CD4-positive, alpha-beta T cell (primary cell): ENCODE measurements around the gene CDH2. TPM values are rescaled to one million over a fixed set of nuclear protein-coding genes. Genes with fewer than 3 reads are reported as not detected.

Source experiments
- ATAC-seq: fragments of 200-7000 bp; cut with Tn5 transposase; one replicate; pipeline ENCODE4 v1.10.0; 2022; ENCODE audit warnings: mild to moderate bottlenecking; ENCODE audit not compliant: poor library complexity
- CTCF ChIA-PET: fragments of 350-600 bp; sonication (Branson Sonifier 250); formaldehyde crosslinking; loops from one replicate; lab custom pipeline; 2021; ENCODE audit warnings: antibody characterized with exemption, inconsistent platforms; lab: Charles Lee
- POLR2A ChIA-PET: fragments of 350-600 bp; sonication (Branson Sonifier 250); formaldehyde crosslinking; loops from one replicate; lab custom pipeline; 2021; ENCODE audit warnings: antibody characterized with exemption, inconsistent platforms; lab: Charles Lee
- DNase-seq, 14 experiments: peaks; one replicate each; pipeline ENCODE4 v3.0.0-alpha.2; 2013 to 2020; ENCODE audit warnings: mixed read lengths in 2 of 14
- H3K27ac ChIP-seq, 2 donors: one replicate each; pipeline versions ENCODE4 v1.5.1 to v1.7.0; 2013; ENCODE audit warnings: low read length in 2 of 2, low read depth in 1 of 2, mild to moderate bottlenecking in 1 of 2
- H3K27me3 ChIP-seq, 2 experiments: 1 replicate in 1 of 2; 2 replicates in 1 of 2; pipeline versions ENCODE4 v1.6.1 to v1.7.0; 2013; ENCODE audit warnings: low read length in 2 of 2, control low read depth in 1 of 2, mild to moderate bottlenecking in 1 of 2, moderate library complexity in 1 of 2; ENCODE audit not compliant: insufficient read depth in 2 of 2, control insufficient read depth in 1 of 2
- H3K36me3 ChIP-seq: one replicate; pipeline ENCODE4 v1.6.1; 2013; ENCODE audit warnings: low read length, control low read depth; ENCODE audit not compliant: insufficient read depth
- H3K4me1 ChIP-seq: one replicate; pipeline ENCODE4 v1.6.1; 2013; ENCODE audit warnings: low read length, control low read depth; ENCODE audit not compliant: insufficient read depth
- H3K4me3 ChIP-seq: one replicate; pipeline ENCODE4 v1.5.1; 2013; ENCODE audit warnings: mild to moderate bottlenecking, low read length, moderate library complexity
- H3K9me3 ChIP-seq, 2 experiments: 1 replicate in 1 of 2; 2 replicates in 1 of 2; pipeline versions ENCODE4 v1.6.1 to v1.7.0; 2013; ENCODE audit warnings: low read length in 2 of 2, mild to moderate bottlenecking in 2 of 2, control low read depth in 1 of 2, moderate library complexity in 1 of 2; ENCODE audit not compliant: control insufficient read depth in 1 of 2, insufficient read depth in 1 of 2
- H3K27ac Mint-ChIP-seq: one replicate; pipeline ENCODE4 v1.8.0; 2020; ENCODE audit warnings: mixed read lengths
- H3K27me3 Mint-ChIP-seq: one replicate; pipeline ENCODE4 v1.8.0; 2021; ENCODE audit warnings: mixed read lengths
- H3K36me3 Mint-ChIP-seq: one replicate; pipeline ENCODE4 v1.8.0; 2021; ENCODE audit warnings: low read depth, mixed read lengths
- H3K4me1 Mint-ChIP-seq: one replicate; pipeline ENCODE4 v1.8.0; 2021; ENCODE audit warnings: low read depth, mixed read lengths
- H3K4me3 Mint-ChIP-seq: one replicate; pipeline ENCODE4 v1.8.0; 2020; ENCODE audit warnings: mild to moderate bottlenecking, mixed read lengths
- H3K9me3 Mint-ChIP-seq: one replicate; pipeline ENCODE4 v1.8.0; 2020; ENCODE audit warnings: mixed read lengths
- CTCF ChIP-seq: fragments of 200-600 bp; IDR thresholded peaks from one replicate; pipeline ENCODE4 v1.8.0; 2022; ENCODE audit warnings: antibody characterized with exemption, mild to moderate bottlenecking
- intact Hi-C, 2 experiments: fragments of 100-400 bp; cut with DNase I in 1 of 2; cut with micrococcal nuclease in 1 of 2; formaldehyde crosslinking; loops; one replicate each; pipeline versions ENCODE4 v1.15.1 to v1.9.0; 2023 to 2025; cut with DNase I, micrococcal nuclease
- total RNA-seq, 174 experiments: library from RNA in 2 of 174; stranded (reverse) in 2 of 174; gene quantifications; one replicate each; pipeline ENCODE4 v1.2.3 and lab custom pipeline; 2021 to 2026

CDH2 gene
- total RNA-seq, 2 experiments from 2014 or later, result not detected

- Histone ChIP-seq H3K4me3 (no peak overlapping the region), H3K9me3 (peaks cover 0 to 4% of the 10 kb centered on the region in 2 experiments), H3K27ac (no peak overlapping the region), H3K27me3 (no peaks in the 10 kb centered on the region), H3K36me3 (no peaks in the 10 kb centered on the region), H3K4me1 (no peaks in the 10 kb centered on the region)
- Mint-ChIP-seq H3K4me3 (no peak overlapping the region), H3K27ac (no peak overlapping the region), H3K4me1 (no peaks in the 10 kb centered on the region), H3K27me3 (no peaks in the 10 kb centered on the region), H3K36me3 (no peaks in the 10 kb centered on the region), H3K9me3 (peaks cover 10% of the 10 kb centered on the region)
- ChIA-PET CTCF (no interaction called here), POLR2A (no interaction called here)
- intact Hi-C loops, result no loop called here
- no peak for TF ChIP-seq CTCF
- DNase-seq (no peak), ATAC-seq (no peak)
These were observed 66.0 kb downstream of the CDH2 start for GRCh38 chr18:28110924-28111323.

- Histone ChIP-seq H3K9me3 (peaks cover 0 to 4% of the 10 kb centered on the region in 2 experiments), H3K36me3 (no peaks in the 10 kb centered on the region), H3K27me3 (no peaks in the 10 kb centered on the region), H3K4me1 (no peaks in the 10 kb centered on the region), H3K4me3 (no peak overlapping the region), H3K27ac (no peak overlapping the region)
- H3K4me1 Mint-ChIP-seq, result no peaks in the 10 kb centered on the region
- H3K36me3 Mint-ChIP-seq, result no peaks in the 10 kb centered on the region
- ChIA-PET POLR2A (no interaction called here), CTCF (no interaction called here)
- no peak overlapping the region for H3K27ac Mint-ChIP-seq
- intact Hi-C loops, result no loop called here
- DNase-seq (no peak), ATAC-seq (no peak)
- H3K9me3 Mint-ChIP-seq, result peaks cover 10% of the 10 kb centered on the region
- H3K4me3 Mint-ChIP-seq, result no peak overlapping the region
- H3K27me3 Mint-ChIP-seq, result no peaks in the 10 kb centered on the region
- no peak for TF ChIP-seq CTCF
These were observed 67.0 kb downstream of the CDH2 start for GRCh38 chr18:28109781-28110560.

- H3K4me3 Mint-ChIP-seq, result no peak overlapping the region
- CTCF ChIA-PET, result no interaction called here
- peaks cover 0 to 4% of the 10 kb centered on the region in 2 experiments for H3K9me3 ChIP-seq
- no peaks in the 10 kb centered on the region for H3K4me1 Mint-ChIP-seq
- H3K4me1 ChIP-seq, result no peaks in the 10 kb centered on the region
- no peaks in the 10 kb centered on the region for H3K36me3 ChIP-seq
- DNase-seq, result no peak
- no peak overlapping the region for H3K27ac ChIP-seq
- H3K4me3 ChIP-seq, result no peak overlapping the region
- H3K27me3 Mint-ChIP-seq, result no peaks in the 10 kb centered on the region
- H3K36me3 Mint-ChIP-seq, result no peaks in the 10 kb centered on the region
- H3K27me3 ChIP-seq, result no peaks in the 10 kb centered on the region
- no peak overlapping the region for H3K27ac Mint-ChIP-seq
- POLR2A ChIA-PET, result no interaction called here
- intact Hi-C loops, result no loop called here
- no peak for TF ChIP-seq CTCF
- no peak for ATAC-seq
- peaks cover 10% of the 10 kb centered on the region for H3K9me3 Mint-ChIP-seq
These were observed 68.1 kb downstream of the CDH2 start for GRCh38 chr18:28108814-28109213.
